ENCODE results near the gene DLG2. TPM values are rescaled to one million over a fixed set of nuclear protein-coding genes. Genes with fewer than 3 reads are reported as not detected.

DLG2 gene
- total and polyA plus RNA-seq, 12 donors, result 1.0 to 14.8 (median 7.4) TPM

DNA sequence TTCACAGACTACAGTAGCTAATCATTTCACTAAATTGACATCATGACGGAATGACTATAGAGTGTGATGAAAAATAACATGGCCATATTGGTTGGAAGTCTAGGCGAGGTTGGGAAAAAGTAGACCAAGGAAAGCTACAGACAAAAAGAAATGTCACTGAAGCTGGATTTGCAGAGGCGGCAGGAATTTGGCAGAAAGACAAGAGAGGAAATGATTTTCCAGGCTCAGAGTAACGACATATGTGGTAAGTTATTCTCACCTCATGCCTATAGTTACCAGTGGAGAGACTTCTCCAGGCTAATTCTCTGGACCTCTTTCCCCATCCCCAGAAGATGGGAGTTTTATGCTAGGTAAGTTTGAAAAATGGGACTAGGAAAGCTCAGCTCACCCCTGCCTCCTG, 1335.1 kb downstream of the DLG2 start:
- WGBS, 2 donors, result 50 to 65% methylated on average over 4 of the region's 4 CpGs
- no peaks in the 10 kb centered on the region for H3K9me3 ChIP-seq
- no peak for TF ChIP-seq CTCF (IDR thresholded peaks at IDR 0.05)
- H3K36me3 ChIP-seq, result no peaks in the 10 kb centered on the region
- H3K4me3 ChIP-seq, result no peak overlapping the region
- DNase-seq, result no peak
- ATAC-seq, result no peak
- no peaks in the 10 kb centered on the region for H3K4me1 ChIP-seq
- no peak overlapping the region for H3K27ac ChIP-seq
- intact Hi-C loops (cut with DNase I), result no loop called here
- no peaks in the 10 kb centered on the region for H3K27me3 ChIP-seq

GRCh38 chr11:84290647-84291046, 1336.5 kb downstream of the DLG2 start:
- intact Hi-C loops (cut with DNase I), result no loop called here

DNA sequence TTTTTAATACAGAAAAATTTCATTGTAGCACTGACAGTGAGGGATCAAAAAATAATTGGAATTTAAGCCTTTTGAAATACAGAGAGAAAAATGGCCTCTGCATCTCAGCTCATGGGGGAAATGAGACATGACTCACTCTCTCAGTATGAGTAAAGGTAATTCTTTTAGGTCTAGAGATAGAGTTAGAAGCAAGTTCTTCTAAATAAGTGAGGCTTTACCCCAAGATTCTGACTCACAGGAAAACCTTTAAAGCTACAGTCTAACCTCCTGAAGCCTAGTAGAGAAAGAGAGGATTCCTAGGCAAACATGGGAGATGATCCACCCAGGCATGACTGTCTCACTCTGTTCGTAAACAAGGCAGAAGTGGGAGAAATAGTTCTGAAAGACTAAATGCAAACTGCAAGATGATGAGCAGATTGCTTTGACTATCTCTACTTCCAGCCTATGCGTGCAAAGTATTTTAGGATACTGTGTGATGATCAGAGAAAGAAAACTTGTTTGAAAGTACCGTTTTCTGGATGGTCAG, 1337.7 kb downstream of the DLG2 start:
- Histone ChIP-seq H3K9me3 (no peaks in the 10 kb centered on the region), H3K4me3 (no peak overlapping the region), H3K36me3 (no peaks in the 10 kb centered on the region), H3K4me1 (no peaks in the 10 kb centered on the region), H3K27me3 (no peaks in the 10 kb centered on the region), H3K27ac (no peak overlapping the region)
- intact Hi-C loops (cut with DNase I), result no loop called here
- no peak for DNase-seq
- ATAC-seq, result no peak
- TF ChIP-seq CTCF (IDR thresholded peaks at IDR 0.05), result no peak
- WGBS, 2 donors, result 80 to 87% methylated on average over 3 of the region's 3 CpGs

More at GRCh38 chr11:84290647-84291046, 1336.5 kb downstream of the DLG2 start:
- H3K4me1 ChIP-seq, result no peaks in the 10 kb centered on the region
- no peaks in the 10 kb centered on the region for H3K36me3 ChIP-seq
- TF ChIP-seq CTCF (IDR thresholded peaks at IDR 0.05), result no peak
- H3K27me3 ChIP-seq, result no peaks in the 10 kb centered on the region
- no peak overlapping the region for H3K4me3 ChIP-seq
- no peaks in the 10 kb centered on the region for H3K9me3 ChIP-seq
- H3K27ac ChIP-seq, result no peak overlapping the region
- ATAC-seq (no peak), DNase-seq (no peak)

DNA sequence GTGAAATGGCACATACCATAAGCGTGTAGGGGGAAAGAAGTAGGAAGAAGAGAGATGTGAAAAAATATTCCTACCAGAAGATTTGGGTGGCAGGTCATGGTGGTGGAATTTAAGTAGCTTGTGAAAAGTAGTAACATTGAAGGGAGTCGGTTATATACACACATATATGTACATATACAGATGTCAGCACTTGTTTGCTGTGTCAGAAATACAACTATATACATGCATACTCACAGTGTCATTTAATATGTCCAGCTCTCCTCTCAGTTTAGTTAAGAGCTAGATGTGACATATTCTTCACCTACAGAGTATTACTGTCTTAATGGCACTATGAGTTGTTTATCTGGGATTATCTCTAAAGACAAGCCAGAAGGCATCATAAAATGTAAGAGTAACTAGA, 1353.6 kb downstream of the DLG2 start:
- Histone ChIP-seq H3K36me3 (no peaks in the 10 kb centered on the region), H3K4me3 (no peak overlapping the region), H3K9me3 (no peaks in the 10 kb centered on the region), H3K4me1 (no peaks in the 10 kb centered on the region), H3K27ac (no peak overlapping the region), H3K27me3 (no peaks in the 10 kb centered on the region)
- ATAC-seq (no peak), DNase-seq (no peak)
- no peak for TF ChIP-seq CTCF (IDR thresholded peaks at IDR 0.05)
- 73 to 75% methylated on average over 2 of the region's 2 CpGs for WGBS, 2 donors
- intact Hi-C loops (cut with DNase I), result no loop called here

All from heart right ventricle (tissue), 16 donors.